Ammon's horn (tissue), 1 donor: ENCODE data around the gene ETV6.
A peak's percentile ranks its signal among the peaks of the same experiment; 100 is the strongest.

Experiments used
- DNase-seq: peaks from one replicate; pipeline ENCODE4 v3.0.0-alpha.2; 2016; ENCODE audit warnings: low spot score

Gene ETV6

DNA sequence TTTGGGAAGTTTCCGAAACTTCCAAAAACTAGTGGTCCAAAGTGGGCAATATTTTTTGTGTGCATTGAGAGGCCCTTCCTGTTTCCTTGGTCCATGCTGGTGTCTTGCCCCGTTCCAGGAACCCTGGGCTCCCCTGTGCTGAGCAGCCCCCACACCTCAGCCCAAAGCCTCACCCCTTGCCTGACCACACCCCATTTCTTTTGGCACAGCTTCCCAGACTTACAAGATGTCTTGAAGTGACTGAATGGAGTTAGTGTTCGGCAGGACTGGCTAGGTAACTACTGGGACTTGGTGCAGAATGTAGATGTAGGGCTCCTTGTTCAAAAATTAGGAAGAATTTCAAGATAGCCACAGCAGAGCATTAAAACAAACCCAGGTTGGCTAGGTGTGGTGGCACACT, 68.6 kb downstream of the ETV6 start:
- DNase-seq, result no peak

DNA sequence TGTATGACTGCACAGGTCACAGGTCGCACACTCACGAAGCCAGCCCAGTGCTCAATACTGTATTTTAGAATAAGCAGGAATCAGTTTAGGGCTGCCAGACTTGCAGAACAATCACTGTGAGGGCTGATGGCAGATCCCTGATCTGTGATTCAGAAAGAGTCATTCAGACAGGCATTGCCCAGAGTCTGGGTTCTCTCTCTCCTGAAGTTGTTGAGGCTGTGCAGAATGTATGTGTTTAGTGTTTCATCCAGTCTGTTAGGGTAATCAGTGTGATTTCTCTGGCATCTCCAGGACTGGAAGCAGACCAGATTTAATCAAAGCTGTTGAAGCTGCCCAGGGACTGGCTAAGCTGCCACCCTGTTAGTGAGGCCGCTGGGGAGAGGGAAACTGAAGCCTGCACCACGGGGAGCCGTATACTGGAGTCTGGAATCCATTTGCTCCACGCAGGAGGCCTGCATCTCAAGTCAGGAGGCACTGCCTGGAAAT, 69.3 kb downstream of the ETV6 start:
- DNase-seq, result no peak

- DNase-seq, result peak; percentile 79
Measured at GRCh38 chr12:11719678-11720099, 70.2 kb downstream of the ETV6 start.

- DNase-seq, result no peak
Measured at GRCh38 chr12:11722071-11722470, 72.6 kb downstream of the ETV6 start.

- DNase-seq, result no peak
Measured at GRCh38 chr12:11722578-11723138, 73.2 kb downstream of the ETV6 start.

- no peak for DNase-seq
Measured at GRCh38 chr12:11723993-11724392, 74.5 kb downstream of the ETV6 start.

- DNase-seq, result no peak
Measured at GRCh38 chr12:11724888-11725311, 75.4 kb downstream of the ETV6 start.

- DNase-seq, result no peak
Measured at GRCh38 chr12:11725686-11726085, 76.2 kb downstream of the ETV6 start.

GRCh38 chr12:11726659-11727058, 77.2 kb downstream of the ETV6 start:
- DNase-seq, result no peak

- no peak for DNase-seq
Measured at GRCh38 chr12:11727133-11727664, 77.7 kb downstream of the ETV6 start.

DNA sequence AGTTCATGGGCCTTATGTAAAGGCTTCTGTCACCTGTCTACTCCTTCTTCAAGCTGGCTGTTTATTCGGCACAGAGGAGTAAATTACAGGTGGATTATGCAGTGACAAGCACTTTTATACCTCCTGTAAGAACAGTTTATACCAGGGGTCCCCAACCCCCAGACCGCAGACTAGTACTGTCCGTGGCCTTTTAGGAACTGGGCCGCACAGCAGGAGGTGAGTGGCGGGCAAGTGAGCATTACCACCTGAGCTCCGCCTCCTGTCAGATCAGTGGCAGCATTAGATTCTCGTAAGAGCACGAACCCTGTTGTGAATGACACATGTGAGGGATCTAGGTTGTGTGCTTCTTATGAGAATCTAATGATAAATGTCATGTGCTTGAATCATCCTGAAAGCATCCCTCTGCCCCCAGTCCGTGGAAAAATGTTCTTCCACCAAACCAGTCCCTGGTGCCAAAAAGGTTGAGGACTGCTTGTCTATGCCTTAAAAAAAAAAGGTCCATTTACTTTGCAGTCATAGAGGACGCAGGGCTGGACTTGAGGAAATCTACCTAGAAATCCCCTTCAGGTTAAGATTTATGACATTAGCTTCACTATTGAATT, 78.8 kb downstream of the ETV6 start:
- DNase-seq, result no peak

DNA sequence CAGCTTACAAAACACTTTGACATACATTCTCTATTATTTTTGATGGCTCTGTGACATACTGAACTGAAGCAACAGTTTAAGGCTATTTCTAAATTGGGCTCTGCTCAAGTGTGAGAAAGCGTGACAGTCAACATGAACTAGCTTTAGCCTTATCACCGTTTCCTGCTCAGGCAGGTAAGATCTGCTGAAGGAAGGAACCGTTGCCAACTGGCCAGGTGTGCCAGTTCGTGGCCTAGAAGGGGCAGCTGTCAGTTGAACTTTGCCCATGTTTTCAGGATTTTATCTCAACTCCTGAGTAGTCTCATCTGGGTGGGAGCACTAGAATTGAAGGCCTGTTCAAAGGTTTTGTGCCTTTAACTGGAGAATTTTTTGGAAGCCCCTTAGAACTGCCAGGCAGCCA, 79.5 kb downstream of the ETV6 start:
- DNase-seq, result no peak

GRCh38 chr12:11729439-11730150, 80.1 kb downstream of the ETV6 start:
- no peak for DNase-seq

GRCh38 chr12:11730299-11731041, 81.0 kb downstream of the ETV6 start:
- DNase-seq, result no peak

- no peak for DNase-seq
Measured at GRCh38 chr12:11731042-11731357, 81.5 kb downstream of the ETV6 start.

DNA sequence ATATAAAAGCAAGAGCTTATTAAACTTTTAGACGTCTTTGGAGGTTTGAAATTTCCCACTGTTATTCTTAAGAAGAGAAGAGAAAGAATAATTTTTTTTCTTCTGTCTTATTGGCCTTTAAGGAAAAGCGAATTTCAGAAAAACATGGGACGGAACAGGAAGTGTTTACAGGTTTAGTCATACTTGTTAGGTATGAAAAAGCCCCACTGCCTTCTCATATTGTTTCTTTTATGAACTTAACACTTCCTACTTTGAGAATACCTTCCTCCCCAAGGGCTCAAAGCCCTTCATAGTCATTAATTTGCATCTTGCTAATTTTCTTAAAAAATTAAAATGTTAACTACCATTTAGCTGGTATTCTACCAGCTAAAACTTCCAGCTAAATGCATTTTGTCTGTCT, 82.0 kb downstream of the ETV6 start:
- DNase-seq, result no peak

GRCh38 chr12:11732023-11732422, 82.5 kb downstream of the ETV6 start:
- no peak for DNase-seq

DNA sequence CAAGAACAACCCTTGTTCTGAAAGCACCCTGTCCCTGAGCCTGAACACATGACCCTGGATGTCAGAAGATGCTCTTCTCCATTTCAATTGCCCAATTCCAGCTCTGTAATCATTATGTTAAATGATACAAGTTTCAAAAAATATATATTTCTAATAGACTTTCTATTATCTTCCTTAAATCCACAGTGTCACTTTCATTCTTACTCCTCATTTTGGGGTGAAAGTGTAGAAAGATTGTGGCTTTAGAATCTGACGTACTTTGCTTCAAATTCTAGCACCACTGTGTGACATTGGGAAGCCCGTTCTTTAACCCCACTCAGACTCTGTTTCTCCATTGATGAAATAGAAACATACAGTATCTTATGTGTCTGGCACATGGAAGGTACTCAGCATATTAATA, 83.2 kb downstream of the ETV6 start:
- no peak for DNase-seq

DNA sequence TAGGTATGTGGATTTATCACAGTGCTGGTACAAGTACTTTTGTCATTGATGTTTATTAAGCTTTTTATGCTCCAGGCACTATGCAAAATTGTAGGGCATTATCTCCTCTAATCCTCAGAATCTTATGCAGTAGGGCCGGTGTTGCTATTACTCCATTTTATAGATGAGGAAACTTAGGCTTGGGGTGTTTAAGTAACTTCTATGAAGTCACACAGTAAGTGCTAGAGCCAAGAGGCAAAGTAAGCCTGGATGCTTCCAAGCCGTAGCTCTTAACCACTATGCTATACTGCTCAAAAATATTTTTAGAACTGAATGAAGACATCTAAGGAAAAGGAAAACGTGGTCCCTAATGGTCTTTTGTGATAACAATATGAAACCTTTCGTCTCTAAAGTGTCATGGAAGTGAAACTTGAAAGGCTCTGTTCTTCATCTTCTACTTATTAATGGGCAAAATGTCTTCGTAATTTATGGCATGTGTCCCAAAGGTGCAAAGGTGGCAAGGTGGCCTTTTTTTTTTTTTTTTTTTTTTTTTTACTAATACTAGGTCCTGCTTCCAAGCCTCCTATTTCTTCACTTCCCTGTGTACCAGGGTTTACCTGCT, 85.2 kb downstream of the ETV6 start:
- no peak for DNase-seq

DNA sequence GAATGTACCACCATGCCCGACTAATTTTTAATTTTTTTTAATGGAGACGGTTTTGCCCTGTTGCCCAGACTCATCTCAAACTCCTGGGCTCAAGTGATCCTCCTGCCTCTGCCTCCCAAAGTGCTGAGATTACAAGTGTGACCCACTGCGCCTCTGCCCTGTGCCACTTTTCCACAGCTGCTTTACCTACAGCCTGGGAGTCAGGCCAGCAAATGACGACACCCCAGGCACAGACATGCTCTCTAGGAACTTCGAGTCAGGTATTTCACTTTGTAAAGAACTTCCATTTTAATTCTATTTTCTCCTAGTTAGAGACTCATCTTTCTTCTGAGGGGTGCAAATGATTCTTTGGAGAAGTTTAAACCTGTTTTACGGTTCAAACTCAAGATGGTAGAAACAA, 89.0 kb downstream of the ETV6 start:
- DNase-seq, result no peak

DNA sequence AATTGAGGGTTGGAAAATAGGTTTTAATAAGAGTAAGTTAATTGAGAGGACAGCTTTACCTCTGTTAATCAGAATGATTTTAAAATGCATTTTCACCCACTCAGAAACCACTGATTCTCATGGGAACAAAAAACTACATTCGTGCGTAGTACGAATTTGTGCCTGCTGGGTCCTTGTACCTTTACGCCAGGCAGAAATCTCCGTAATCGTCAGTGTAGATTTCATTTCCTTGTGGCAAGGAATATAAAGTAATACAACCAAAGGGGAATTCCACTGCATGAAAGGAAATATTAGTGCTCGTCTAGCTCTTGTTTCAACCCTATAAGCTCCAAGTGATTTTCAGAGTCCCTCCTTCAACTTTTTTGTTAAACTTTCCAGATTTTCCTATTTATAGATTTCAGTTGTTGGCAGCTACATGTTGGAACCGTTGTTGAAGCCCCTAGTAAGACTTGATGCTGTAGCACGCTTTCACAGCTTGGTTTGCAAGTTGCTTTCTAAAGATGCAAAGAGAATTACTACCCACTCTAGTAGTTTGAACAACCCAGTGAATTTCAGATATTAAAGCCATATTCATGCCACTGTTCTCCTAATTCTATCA, 90.6 kb downstream of the ETV6 start:
- DNase-seq, result no peak
